Fibroblast of skin of right biceps (primary cell): ENCODE data around the gene CHAMP1.
"Not testable (repeated sequence)": the region's sequence is repeated elsewhere in the genome, so short reads cannot be mapped to it uniquely, and the experiment has no call there.

ENCODE experiments used
- DNase-seq: peaks from one replicate; pipeline ENCODE4 v3.0.0-alpha.2; 2013

The CHAMP1 gene

DNA sequence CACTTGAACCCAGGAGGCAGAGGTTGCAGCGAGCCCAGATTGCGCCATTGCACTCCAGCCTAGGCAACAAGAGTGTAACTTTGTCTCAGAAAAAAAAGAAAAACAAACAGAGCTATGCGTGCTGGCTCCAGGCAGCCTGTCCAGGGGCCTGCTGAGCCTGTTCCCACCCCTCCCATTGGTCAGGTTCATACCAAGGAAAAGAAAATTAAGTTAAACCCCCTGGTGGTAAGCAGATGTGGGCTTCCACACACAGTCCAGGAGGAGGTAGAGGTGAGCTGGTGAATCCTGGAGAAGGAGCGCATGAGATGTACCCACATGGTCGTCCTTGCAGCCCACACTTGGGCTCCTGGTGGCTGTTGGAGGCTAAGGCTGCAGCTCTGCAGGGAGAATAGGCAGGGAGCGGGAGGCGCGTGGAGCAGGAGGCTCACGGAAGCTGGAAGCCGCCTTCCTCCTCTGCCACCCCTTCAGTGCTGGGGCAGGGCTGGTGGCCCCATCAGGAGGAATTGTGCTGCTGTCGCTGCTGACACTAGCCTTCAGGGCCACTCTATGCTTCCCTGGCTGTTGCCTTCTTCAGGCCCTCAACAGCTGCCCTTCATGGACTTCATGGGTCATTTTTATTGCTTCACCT lies 10.5 kb upstream of the CHAMP1 start:
- DNase-seq, result no peak

DNA sequence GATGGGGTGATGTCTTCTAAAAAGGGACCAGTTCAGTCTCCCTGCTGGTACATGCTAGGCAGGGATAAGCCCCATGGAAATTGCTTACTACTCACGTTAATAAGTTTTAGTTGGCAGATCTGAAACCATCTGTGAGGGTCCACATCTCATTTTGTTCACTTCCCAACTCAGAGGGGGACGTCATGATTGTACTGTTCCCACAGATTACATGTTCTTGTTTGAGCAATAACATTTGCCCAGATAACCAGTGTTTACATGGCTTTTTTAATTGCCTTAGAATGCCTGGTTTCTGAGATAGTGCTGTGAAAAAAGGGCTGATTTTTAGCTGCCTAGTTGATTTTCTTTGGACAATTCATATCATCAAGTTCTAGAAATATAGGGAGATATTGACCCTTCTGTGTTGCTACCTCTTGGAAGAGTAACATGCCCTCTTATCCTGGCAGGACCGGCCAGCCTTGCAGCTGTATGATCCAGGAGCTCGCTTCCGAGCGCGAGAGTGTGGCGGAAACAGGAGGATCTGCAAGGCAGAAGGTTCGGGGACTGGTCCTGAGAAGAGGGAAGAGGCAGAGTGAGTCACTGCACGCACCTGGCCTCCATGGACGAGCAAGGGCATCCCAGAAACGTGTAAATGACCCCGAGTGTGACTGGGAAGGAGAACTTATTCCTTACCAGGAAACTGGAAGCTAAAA lies 9.8 kb upstream of the CHAMP1 start:
- no peak for DNase-seq

DNA sequence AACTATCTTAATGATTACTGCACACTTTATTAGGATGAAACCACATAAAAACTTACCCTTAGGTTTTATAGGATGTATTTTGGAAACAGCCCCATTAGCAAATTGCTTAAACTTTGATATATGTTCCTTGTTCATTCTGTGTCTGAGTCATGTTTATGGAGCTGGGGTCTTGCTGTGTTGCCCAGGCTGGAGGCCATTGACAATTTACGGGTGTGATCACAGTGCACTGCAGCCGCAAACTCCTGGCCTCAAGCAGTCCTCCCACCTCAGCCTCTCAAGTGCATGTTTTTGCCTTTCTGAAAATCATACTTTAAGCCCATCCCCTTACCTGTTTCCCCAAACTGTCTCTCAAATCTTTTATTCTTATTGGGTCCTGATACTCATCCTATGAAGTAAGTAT lies 5.2 kb upstream of the CHAMP1 start:
- DNase-seq, result no peak

DNA sequence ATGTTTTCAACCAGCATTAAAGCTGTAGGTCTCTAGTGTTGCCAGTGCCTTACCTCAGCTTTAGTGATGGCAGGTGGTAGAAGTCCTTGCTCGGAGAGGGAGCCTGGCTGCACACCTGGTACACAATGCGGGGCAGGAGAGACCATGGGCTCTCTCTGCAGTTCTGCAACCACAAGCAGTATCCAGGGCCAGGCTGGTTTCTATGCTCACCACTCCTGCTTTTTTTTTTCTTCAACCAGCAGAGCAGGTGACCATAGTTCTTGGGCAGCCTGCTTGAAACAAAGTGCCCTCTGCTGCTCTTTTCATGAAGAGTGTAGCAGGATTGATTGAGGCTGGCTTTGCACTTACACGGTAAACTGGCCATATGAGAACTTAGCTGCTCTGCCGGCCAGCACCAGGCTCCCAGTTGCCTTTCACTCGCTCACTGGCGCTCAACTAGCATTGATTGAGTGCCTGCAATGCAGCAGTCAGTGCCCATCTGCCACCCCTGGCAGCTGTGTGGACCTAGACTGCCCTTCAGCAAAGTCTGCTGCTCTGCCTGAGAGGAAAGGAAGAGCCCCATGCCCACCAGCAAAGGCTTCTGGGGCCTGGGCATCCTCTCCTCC lies 4.4 kb upstream of the CHAMP1 start:
- DNase-seq, result no peak

DNA sequence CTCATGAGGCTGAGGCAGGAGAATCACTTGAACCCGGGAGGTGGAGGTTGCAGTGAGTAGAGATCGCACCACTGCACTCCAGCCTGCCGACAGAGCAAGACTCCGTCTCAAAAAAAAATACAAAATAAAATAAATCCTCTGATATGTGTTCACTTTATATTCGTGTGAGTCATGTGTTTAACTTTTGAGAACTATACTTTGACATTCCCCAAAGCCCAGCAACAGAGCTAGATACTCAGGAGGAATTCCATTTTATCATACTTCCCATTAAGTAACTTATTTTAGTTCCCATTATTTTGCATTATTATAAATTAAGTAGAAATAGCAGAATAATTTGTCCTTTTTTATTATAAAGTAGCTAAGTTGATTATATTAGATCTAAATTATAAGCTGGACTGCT lies 3.3 kb upstream of the CHAMP1 start:
- peak; percentile 41 for DNase-seq

DNA sequence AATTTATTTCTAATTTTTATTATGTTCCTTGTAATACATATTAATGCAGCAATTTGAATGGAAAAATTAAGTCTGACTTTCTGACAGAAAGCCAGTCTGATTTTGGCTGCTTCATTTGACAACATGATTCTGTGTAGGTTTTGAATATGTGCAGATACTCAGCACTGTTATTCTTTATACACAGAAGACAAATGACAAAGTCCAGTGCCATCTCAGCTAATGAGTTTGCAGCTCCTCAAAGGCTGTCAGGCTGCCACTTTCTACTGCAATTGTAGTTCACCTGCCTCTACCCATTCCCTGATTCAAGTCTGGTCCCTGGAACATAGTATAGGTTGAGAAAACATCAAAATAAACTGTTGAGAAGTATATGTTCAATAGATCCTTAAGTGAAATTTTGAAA lies 2.9 kb upstream of the CHAMP1 start:
- no peak for DNase-seq

DNA sequence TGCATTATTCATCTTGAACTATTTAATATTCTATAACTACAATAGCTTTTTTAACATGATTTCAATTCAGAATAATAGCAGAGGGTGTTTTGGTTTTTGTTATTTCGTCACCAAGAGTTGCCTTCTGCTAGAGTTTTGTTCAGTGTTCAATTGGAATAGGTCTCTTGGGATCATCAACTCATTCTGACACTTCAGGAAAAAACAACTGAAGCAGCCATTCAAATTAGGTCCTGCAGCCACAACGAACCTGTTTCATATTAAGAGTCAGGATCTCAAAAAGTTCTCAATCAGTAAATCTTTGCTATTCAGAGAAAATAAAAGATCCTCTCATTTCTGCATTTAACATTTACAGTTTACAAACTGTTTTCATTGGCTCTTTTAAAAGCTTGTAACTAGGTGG lies 2.4 kb upstream of the CHAMP1 start:
- DNase-seq, result peak; percentile 33

DNA sequence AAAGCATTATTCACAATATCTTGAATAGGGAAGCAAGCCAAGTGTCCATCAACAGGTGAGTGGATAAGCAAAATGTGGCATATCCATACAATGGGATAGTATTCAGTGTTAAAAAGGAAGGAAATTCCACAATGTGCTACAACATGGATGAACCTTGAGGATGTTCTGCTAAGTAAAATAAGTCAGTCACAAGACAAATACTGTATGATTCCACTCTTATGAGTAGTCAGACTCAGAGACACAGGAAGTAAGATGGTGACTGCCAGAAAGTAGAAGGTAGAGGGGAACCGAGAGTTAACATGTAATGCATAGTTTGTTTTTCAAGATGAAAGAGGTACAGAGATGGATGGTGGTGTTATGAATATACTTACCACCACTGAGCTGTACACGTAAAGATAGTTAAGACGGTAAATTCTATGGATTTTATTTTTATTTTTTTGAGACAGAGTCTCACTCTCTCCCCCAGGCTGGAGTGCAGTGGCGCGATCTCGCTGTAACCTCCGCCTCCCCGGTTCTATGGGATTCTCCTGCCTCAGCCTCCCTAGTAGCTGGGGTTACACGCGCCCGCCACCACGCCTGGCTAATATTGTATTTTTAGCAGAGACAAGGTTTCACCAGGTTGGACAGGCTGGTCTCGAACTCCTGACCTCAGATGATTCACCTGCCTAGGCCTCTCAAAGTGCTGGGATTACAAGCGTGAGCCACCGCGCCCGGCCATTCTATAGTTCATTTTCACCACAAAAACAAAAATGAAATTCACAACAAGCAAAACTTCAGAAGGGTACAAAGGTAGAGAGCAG lies 1.0 kb upstream of the CHAMP1 start:
- DNase-seq, result peak; percentile 50

DNA sequence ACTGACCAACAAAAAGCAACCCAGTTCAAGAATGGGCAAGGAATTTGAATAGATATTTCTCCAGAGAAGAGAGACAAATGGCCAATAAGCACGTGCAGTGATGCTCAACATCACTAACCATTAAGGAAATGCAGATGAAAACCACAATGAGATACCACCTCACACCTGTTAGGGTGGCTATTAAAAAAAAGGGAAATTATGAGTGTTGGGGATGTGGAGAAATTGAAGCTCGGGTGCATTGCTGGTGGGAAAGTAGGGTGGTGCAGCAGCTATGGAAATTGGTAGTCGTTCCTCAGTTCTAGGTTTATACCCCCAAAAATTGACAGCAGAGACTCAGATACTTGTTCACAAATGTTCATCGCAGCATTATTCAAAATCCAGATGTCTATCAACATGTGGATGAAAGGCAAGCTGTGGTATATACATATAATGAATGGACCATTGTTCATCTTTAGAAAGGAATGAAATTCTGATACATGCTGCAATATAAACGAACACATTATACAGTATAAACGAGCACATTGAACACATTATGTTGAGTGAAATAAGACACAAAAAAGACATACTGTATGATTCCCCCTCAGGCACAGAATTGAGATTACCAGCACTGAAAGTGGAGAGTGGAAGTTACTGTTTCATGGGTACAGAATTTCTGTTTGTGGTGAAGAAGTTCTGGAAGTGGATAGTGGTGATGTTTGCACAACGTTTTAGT lies 927 bp downstream of the CHAMP1 start:
- DNase-seq, result no peak

DNA sequence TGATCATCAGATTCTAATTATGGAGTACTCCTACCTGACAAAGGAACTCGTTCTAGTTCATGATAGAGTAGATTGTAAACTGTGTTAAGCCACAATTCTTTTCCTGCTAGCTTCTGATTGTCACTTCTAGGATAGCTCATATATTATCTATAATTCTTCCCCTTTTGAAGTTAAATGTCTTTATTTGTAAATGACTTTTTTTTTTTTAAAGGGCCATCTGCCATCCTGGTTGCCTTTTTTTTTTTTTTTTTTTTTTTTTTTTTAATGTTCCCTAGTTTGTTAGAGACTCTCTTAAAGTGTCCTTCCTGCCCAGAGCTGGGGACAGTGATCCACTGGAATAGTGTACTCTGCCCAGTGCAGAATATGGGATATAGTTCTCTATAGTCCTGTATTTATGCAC lies 4.3 kb downstream of the CHAMP1 start:
- no peak for DNase-seq

DNA sequence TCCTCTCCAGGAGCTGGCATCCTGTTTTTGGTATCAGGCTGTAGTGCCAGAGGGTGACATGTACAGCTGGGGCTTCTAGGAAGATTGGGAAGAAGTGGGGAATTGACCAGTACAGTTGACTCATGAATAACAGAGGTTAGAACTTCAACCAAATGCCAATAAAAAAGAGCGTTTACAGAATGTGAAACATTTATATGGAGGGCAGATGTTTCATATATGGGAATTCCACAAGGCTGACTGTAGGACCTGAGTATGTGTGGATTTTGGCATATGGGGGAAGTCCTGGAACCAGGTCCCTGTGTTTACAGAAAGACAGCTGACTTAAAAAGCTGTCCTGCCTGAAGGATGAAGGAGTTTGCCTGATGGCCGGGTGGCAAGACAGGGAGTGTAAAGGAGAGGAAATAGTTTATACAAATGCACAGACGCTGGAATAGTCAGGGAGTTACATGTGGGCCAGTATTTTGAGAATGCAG lies 5.2 kb downstream of the CHAMP1 start:
- DNase-seq, result peak; percentile 90

DNA sequence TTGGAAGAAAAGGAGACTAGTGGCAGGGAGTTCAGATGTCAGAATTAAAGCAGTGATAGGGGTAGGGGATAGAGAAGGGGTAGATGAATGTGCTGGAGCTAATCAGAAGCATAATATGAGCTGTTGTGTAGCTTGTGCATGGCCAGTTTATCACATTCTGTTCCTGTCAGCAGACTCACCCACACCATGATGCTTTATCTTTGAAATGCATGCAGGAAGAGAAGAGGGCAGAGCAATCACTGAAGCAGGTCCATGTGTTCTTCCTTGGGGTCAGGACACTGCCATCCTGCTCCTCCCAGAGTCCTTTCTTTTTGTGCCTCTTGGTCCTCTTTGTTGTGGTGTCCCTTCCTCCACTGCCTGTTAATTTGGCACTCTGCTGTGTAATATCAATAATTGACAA lies 5.8 kb downstream of the CHAMP1 start:
- DNase-seq, result no peak

DNA sequence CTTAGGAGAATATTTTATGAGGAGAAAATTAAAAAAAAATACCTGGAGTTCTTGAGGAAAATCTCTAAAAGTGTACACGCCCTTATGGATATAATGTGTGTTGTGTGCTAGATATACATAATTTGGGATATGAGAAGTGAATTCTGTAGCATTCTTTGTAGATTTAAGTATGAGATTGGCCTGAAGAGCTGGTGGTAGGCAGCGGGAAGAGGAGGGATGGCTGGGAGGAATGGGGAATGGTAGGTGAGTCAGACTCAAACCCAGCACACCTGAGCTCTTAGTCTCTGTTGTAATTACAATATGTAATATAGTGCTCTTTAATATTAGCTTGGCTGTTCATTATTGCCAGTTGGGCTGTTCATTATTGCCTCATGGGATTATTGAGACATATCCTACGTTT lies 7.0 kb downstream of the CHAMP1 start:
- DNase-seq, result no peak

DNA sequence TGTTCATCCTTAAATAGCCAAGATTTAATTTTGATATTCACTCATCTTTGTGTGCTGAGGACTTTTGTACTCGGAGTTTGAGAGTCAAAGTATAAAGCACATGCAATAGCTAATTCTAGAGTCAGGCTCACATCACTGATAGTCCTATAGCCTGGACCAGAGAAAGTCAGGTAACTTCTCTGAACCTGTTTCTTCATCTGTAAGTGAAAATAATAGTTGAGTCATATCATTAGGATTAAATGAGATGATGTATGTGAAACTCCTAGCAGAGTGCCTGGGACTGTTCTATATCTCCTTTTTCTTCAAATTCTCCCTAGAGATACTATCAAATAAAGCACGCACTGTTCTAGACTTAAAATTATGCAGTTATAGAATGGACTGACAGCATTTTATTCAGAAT lies 9.0 kb downstream of the CHAMP1 start:
- no peak for DNase-seq

DNA sequence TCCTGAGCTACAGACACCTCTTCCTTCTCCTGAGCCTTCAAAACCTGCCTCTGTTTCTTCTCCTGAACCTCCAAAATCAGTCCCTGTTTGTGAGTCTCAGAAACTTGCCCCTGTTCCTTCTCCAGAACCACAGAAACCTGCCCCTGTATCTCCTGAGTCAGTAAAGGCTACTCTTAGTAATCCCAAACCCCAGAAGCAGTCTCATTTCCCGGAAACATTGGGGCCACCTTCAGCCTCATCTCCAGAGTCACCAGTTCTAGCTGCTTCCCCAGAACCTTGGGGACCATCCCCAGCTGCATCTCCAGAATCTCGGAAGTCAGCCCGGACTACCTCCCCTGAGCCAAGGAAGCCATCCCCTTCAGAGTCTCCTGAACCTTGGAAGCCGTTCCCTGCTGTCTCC lies 10.0 kb downstream of the CHAMP1 start:
- DNase-seq, result no peak

DNA sequence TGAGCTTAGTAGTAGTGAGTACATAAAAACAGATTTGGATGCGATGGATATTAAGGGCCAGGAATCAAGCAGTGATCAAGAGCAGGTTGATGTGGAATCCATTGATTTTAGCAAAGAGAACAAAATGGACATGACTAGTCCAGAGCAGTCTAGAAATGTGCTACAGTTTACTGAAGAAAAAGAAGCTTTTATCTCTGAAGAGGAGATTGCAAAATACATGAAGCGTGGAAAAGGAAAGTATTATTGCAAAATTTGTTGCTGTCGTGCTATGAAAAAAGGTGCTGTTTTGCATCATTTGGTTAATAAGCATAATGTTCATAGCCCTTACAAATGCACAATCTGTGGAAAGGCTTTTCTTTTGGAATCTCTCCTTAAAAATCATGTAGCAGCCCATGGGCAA lies 11.4 kb downstream of the CHAMP1 start:
- no peak for DNase-seq

DNA sequence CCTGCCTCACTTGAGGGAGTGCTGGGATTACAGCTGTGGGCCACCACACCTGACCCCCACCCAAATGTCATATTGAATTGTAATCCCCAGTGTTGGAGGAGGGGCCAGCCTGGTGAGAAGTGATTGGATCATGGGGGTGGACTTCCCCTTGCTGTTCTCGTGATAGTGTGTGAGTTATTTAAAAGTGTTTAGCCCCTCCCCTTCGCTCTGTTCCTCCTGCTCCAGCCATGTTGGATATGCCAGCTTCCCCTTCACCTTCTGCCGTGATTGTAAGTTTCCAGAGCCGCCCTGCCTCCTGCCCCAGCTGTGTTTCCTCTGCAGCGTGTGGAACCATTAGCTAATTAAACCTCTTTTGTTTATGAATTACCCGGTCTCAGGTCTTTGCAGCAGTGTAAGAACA lies 13.7 kb downstream of the CHAMP1 start:
- no peak for DNase-seq

DNA sequence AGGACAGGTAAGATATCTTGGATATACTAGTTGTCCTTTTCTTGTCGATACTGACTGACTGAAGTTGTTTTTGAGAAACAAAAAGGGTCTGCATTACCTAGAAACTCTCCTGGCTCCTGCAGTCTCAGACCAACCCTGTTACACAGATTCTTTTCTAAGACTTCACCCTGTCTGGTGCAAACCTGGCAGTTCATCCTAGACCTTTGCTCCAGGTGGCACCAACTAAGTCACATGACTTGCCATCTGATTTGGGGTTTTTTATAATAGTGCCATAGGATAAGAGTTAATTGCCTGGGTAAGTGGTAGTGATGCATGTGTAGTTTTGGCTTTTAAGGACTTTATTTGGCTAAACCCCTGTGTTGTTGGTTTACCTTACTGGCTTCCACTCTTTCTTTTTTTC lies 14.3 kb downstream of the CHAMP1 start:
- DNase-seq, result no peak

DNA sequence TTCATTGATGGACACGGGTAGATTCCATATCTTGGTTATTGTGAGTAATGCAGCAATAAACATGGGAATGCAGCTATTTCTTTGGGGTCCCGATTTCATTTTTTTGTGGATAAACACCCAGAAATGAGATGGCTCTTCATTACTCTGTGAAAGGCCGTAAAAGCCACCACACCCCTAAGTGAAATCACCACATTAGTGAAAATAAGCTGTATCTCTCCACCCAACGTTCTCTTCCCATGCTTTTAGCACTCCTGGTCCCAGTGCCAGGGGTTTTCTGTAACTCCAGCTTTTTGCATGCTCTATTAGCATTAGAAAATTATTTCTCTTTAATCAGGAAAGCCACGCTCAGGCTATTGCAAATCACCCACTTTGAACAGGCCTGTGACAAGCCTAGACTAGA lies 15.8 kb downstream of the CHAMP1 start:
- DNase-seq, result no peak

DNA sequence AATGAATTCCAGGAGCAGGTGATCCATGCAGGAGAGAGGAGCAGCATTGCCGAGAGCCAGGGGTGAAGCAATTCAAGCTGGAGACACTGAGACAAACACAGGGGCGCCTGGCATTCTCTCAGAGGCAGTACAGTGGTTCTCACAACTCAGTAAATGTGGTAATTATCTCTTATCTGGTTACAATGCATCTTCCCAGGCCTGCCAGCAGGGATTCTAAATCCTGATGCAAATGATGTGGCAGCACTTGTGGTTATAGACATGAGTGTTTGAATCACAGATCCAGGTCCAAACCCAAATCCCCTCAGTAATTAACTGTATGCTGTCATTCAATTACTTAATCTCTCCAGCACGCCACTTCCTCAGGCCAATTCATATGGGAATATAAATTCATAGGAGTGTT lies 19.6 kb downstream of the CHAMP1 start:
- DNase-seq, result peak; percentile 12

DNA sequence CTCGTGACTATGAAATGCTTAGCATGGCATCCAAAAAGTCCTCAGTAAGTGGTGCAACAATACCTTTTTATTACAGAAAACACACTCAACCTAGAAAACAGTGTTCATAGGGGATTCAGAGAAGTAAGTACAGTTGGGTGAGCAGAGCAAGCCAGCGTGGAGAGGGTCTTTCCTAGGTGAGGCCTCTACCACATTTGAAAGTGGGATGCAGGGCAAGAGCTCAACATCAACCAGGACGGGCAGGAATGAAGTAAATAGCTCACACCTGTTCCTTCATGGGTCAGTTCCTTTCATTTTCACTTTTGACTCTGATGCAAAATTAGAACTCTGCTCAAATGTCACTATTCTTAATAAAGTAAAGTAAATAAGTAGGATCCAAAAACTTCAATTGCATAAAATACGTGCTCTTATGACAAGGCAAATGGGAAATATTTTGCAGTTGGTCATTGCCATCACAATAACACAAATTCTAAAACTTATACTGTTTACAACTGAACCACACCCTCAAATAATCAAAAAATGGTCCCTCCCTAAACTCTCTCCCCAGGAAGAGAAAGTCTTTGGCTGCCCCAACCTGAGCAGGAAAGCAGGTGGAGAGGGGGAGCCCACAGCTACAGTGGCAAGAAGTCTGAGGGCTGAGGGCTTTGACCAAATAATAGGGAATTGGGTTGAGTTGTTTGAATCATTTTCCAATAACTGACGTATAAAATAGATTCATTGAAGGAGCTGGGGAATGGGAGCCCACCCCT lies 20.2 kb downstream of the CHAMP1 start:
- no peak for DNase-seq

DNA sequence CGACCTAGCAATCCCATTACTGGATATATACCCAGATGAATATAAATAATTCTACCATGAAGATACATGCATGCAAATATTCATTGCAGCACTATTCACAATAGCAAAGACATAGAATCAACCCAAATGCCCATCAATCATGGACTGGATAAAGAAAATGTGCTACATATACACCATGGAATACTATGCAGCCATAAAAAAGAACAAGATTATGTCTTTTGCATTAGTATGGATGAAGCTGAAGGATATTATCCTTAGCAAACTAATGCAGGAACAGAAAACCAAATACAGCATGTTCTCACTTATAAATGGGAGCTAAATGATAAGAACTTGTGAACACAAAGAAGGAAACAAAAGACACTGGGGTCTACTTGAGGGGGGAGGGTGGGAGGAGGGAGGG lies 22.2 kb downstream of the CHAMP1 start:
- not testable (repeated sequence) for DNase-seq
